ENCODE results near the gene GNAQ. TPM values are rescaled to one million over a fixed set of nuclear protein-coding genes. Genes with fewer than 3 reads are reported as not detected.

The GNAQ gene
- total and polyA plus RNA-seq, 4 donors = 24.6 to 86.2 (median 51.4) TPM

DNA sequence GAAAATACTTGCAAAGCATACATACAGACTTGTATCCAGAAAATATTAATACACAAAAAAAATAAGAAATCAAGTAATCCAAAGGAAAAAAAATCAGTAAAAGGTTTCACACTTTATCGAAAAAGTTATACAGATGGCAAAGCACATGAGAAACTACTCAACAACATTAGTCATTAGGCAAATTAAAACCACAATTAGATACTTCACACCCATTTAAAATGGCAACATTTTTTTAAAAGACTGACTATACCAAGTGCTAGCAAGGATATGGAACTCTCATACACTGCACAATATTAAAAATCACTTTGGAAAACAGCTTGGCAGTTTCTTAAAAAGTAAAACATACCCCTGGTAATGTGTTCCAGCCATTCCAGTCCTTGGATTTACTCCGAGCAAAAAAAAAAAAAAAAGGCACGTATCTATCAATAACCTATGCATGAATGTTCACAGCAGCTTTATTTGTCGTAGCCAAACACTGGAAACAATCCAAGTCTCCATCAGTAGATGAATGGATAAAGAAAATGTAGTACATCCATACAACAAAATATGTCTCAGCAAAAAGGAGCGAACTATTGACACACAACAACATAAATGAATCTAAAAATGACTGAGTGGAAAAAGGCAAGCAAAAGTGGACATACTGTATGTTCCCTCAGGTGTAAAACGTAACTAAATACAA lies 66.0 kb downstream of the GNAQ start:
- H3K9me3 ChIP-seq (ENCODE audit: control insufficient read depth in 4 of 4, insufficient read depth in 3 of 4, low read length in 3 of 4) = no peaks in the 10 kb centered on the region
- H3K4me1 ChIP-seq (ENCODE audit: control insufficient read depth in 5 of 5, insufficient read depth in 5 of 5, low read length in 5 of 5) = peaks cover 0 to 10% (median 0%) of the 10 kb centered on the region in 5 donors
- H3K9ac ChIP-seq (ENCODE audit: insufficient read depth in 1 of 2, low read length in 2 of 2) = no peak overlapping the region
- no peak overlapping the region for H3K4me3 ChIP-seq
- ATAC-seq (ENCODE audit: insufficient read depth, low FRiP score) = no peak
- no peaks in the 10 kb centered on the region for H3K27me3 ChIP-seq (ENCODE audit: control insufficient read depth in 3 of 3, insufficient read depth in 3 of 3, low read length in 2 of 3)
- no peak overlapping the region for H3K27ac ChIP-seq (ENCODE audit: low read depth in 1 of 2, low read length in 1 of 2)
- WGBS, 2 donors = 65 to 73% methylated on average over 6 of the region's 6 CpGs
- peaks cover 0 to 1% (median 0%) of the 10 kb centered on the region in 4 donors for H3K36me3 ChIP-seq (ENCODE audit: control insufficient read depth in 4 of 4, insufficient read depth in 4 of 4, low read length in 4 of 4)
- no peak for DNase-seq
- TF ChIP-seq, protein P1, sequence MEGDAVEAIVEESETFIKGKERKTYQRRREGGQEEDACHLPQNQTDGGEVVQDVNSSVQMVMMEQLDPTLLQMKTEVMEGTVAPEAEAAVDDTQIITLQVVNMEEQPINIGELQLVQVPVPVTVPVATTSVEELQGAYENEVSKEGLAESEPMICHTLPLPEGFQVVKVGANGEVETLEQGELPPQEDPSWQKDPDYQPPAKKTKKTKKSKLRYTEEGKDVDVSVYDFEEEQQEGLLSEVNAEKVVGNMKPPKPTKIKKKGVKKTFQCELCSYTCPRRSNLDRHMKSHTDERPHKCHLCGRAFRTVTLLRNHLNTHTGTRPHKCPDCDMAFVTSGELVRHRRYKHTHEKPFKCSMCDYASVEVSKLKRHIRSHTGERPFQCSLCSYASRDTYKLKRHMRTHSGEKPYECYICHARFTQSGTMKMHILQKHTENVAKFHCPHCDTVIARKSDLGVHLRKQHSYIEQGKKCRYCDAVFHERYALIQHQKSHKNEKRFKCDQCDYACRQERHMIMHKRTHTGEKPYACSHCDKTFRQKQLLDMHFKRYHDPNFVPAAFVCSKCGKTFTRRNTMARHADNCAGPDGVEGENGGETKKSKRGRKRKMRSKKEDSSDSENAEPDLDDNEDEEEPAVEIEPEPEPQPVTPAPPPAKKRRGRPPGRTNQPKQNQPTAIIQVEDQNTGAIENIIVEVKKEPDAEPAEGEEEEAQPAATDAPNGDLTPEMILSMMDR (IDR thresholded peaks at IDR 0.05; ENCODE audit: control extremely low read depth, extremely low read depth) = no peak

DNA sequence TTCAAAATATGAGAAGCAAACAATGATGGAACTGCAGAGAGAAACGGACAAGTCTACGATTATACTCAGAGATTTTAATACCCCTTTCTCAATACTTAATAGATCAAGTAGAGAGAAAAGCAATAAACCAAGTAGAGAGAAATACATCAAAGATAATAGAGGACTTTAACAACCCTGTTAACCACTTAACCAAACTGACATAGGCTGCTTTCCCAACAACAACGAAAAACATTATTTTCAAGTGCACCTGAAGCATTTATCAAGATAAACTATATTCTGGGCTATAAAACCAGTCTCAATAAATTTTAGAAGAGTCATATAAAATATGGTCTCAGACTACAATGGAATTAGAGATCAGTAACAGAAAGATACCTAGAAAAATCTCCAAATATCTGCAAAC lies 67.4 kb downstream of the GNAQ start:
- Histone ChIP-seq H3K9me3 (ENCODE audit: control insufficient read depth in 4 of 4, insufficient read depth in 3 of 4, low read length in 3 of 4) (no peaks in the 10 kb centered on the region), H3K4me1 (ENCODE audit: control insufficient read depth in 5 of 5, insufficient read depth in 5 of 5, low read length in 5 of 5) (peaks cover 0 to 10% (median 5%) of the 10 kb centered on the region in 5 donors), H3K36me3 (ENCODE audit: control insufficient read depth in 4 of 4, insufficient read depth in 4 of 4, low read length in 4 of 4) (peaks cover 0 to 1% (median 0%) of the 10 kb centered on the region in 4 donors), H3K27me3 (ENCODE audit: control insufficient read depth in 3 of 3, insufficient read depth in 3 of 3, low read length in 2 of 3) (no peaks in the 10 kb centered on the region), H3K27ac (ENCODE audit: low read depth in 1 of 2, low read length in 1 of 2) (no peak overlapping the region), H3K9ac (ENCODE audit: insufficient read depth in 1 of 2, low read length in 2 of 2) (no peak overlapping the region), H3K4me3 (no peak overlapping the region)
- WGBS, 2 donors = 68 to 89% methylated on average over 3 of the region's 3 CpGs
- ATAC-seq (ENCODE audit: insufficient read depth, low FRiP score) = no peak
- no peak for DNase-seq
- TF ChIP-seq, protein P1 (IDR thresholded peaks at IDR 0.05; ENCODE audit: control extremely low read depth, extremely low read depth) = no peak

DNA sequence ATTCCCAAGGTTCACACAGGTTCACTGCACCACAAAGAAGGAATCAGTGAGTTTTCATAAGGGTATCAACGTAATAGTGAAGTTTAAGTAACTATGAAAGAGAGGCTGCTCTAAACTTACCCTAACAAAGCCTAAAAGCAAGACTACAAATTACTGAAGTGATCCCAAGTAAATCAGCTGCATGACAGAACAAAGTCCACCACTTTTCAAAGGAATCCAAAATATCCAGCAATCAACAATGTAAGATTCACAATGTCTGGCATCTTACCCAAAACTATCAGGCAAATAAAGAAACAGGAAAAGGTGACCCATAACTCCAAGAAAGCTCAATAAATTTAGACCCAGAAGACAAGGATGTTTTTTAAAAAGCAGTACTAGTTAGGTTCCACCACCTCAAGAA lies 70.1 kb downstream of the GNAQ start:
- 64 to 81% methylated on average over 1 of the region's 1 CpG for WGBS, 2 donors
- peaks cover 0 to 10% (median 5%) of the 10 kb centered on the region in 5 donors for H3K4me1 ChIP-seq (ENCODE audit: control insufficient read depth in 5 of 5, insufficient read depth in 5 of 5, low read length in 5 of 5)

More for the DNA sequence above, 70.1 kb downstream of the GNAQ start:
- ATAC-seq (ENCODE audit: insufficient read depth, low FRiP score) = no peak
- Histone ChIP-seq H3K27ac (ENCODE audit: low read depth in 1 of 2, low read length in 1 of 2) (peak overlapping the region in 1 of 2 donors; percentile 64), H3K9me3 (ENCODE audit: control insufficient read depth in 4 of 4, insufficient read depth in 3 of 4, low read length in 3 of 4) (no peaks in the 10 kb centered on the region), H3K4me3 (no peak overlapping the region), H3K27me3 (ENCODE audit: control insufficient read depth in 3 of 3, insufficient read depth in 3 of 3, low read length in 2 of 3) (no peaks in the 10 kb centered on the region), H3K9ac (ENCODE audit: insufficient read depth in 1 of 2, low read length in 2 of 2) (no peak overlapping the region), H3K36me3 (ENCODE audit: control insufficient read depth in 4 of 4, insufficient read depth in 4 of 4, low read length in 4 of 4) (no peaks in the 10 kb centered on the region)
- no peak for DNase-seq
- TF ChIP-seq, protein P1 (IDR thresholded peaks at IDR 0.05; ENCODE audit: control extremely low read depth, extremely low read depth) = no peak
